NK-92 (cell line): ENCODE results near the gene AMBP.

Source experiments
- DNase-seq: peaks from one replicate; lab custom pipeline; 2025; ENCODE audit not compliant: unreplicated experiment; lab: John Stamatoyannopoulos, UW

Gene AMBP

DNA sequence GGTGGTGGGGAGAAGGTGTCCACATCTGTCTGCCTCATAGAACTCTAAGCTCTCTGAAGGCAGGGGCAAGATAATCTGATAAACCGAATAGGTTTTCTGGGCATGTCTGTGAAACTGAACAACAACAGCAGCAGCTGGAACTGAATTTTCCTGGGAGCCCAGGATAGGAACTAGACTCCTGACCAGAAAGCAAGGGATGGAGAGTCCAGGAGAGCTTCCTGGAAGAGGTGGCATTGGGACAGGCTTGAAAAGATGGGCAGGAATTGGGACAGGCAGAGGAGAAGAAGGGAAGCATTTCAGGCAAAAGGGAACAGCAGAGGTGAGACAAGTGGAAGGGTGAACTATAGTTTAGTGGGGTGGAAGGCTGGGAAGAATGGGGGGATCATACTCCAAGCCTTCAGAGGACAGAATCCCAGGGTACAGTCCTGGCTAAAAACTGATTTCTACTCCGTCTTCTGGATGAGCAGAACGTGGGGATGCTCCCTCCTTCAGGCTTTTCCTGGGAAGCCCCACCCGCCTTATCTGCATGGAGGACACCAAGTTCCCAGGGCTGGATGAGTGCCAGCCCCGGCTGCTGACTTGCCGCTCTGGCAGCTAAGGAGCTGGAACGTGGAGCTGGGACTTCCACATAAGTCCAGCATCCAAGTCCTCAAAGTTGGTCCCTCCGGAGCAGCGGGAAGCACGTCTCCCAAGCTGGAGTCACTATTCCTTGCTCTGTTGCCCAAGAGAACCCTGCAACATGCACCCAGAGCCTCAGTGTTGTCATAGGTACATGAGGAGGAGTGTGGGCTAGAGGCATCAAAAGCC is 34.9 kb upstream of the AMBP start:
- DNase-seq, result no peak

DNA sequence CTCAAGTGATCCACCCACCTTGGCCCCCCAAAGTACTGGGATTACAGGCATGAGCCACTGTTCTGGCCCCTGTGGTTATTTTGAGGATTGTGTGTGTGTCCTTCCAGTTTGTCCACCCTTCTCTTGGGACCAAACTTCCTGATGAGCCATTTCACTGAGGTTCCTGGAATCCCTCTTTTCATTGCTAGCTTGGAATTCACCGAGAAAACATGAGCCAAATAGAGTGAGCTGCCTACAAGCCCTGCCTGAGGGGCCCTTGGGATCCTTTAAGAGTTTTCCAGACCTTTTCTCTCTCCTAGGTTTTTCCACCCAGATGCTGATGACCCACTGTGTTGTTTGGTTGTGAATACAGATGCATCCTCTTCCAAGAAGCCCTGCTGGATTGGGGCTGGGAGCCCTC is 34.2 kb upstream of the AMBP start:
- no peak for DNase-seq

DNA sequence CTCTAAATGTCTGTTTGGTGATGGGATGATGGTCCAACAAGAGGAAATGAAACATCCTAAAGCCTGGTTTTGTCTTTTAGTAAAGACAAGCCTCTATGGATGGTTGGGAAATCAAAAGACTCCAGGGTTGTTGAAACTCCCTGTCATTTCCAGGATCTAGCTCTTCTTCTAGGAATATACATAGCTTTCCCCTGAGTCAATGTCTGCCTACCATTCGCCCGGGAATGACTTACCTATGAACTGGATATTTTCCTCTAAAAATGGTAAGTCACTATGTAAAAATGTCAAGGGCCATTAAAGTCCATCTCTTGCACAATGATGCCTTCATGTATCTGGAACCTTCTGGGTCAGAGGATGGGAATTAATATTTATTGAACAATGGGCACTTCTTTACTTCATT is 32.1 kb upstream of the AMBP start:
- no peak for DNase-seq

DNA sequence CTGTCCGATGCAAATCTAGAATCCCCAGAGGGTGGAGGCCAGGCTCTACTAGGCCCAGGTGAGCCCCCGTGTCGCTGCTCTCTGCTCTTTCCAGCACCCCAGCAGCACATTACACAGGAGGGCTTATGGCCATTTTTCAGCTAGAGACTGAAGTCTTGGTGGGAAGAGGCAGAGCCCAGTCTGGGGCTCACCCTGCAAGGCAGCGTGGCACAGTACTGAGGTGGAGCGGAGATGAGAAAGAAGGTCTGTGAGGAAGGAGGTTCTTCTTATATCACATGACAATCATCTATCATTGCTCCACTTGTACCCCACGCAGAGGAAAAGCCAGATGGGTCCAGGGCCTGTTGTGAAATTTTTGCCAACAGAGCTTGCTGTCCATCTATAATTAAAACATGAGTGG is 31.0 kb upstream of the AMBP start:
- DNase-seq, result no peak

DNA sequence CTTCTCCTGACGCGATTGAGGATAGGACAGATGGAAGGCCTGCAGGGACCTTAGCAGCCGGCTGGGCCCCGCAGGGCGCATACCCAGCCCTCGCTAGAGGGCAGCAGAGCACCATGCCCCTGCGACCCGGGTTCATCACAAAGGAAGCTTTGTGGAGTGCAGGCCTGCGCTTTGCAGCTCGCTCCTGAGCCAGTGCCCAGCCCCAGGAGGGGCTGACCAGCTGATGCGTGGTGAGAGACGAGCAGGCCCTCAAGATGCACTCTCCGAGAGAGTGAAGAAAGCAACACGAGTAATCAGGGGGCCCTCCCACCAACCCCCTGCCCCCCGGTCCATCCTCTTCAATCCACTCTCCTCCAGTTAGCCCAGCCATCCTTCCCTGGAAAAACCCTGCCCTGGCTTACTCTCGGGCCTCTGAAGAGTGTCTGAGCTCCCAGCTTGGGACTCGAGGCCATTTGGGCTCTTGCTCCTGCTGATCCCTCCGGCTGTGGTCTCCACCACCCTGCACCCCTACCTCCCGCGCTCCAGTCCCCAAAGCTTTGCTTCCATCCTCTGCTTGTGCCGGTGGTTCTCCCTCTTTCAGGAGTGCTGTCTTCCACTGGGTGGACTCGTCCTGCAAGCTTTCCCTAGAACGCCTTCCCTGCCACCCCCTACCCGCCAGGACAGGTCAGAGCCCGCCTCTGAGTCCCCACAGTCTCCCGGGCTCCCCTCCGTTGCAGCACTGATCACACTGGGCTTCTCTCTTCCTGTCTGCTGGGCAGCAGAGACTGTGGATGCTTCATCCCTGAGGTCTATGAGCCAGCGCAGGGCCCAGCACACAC is 30.1 kb upstream of the AMBP start:
- DNase-seq, result no peak

DNA sequence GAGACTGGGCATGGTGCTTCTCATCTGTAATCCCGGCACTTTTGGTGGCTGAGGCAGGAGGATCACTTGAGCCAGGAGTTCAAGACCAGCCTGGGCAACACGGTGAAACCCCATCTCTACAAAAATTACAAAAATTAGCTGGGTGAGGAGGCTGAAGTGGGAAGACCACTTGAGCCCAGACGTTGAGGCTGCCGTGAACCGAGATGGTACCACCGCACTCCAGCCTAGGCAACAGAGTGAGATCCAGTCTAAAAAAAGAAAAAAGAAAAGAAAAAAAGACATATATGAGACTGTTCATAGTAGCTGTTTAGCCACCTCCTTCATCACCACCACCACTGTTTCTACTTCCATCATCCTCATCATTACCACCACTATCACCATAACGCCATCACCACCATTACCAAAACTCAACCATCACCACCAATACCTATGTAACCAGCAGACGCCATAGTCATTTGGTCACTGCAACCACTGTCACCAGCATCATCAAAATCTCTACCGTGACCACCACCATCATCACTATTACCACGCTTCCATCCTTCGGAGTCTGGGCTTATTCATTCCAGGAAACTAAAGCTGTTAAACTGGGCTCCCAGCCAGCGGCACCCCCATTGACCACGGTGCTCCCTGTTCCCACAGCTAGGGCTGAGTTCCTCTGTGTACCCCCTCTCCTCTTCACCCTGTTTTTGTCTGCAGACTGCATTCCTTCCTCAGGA is 29.3 kb upstream of the AMBP start:
- DNase-seq, result no peak

DNA sequence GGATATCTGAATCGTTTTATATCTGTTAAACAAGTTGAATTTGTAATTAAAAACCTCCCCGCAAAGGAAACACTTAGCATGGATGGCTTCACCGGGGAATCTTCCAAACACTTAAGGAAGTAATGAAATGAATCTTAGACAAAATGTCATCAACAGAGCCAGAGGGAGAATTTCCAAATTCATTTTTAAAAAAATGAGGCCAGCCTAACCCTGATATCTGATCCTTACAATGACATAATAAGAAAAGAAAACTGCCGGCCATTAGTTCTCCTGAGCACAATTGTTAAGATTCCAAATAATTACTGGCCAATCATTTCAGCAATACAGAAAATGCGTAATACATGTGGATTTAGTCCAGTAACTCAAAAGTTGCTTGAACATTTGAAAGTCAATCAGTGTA is 27.1 kb upstream of the AMBP start:
- DNase-seq, result no peak

DNA sequence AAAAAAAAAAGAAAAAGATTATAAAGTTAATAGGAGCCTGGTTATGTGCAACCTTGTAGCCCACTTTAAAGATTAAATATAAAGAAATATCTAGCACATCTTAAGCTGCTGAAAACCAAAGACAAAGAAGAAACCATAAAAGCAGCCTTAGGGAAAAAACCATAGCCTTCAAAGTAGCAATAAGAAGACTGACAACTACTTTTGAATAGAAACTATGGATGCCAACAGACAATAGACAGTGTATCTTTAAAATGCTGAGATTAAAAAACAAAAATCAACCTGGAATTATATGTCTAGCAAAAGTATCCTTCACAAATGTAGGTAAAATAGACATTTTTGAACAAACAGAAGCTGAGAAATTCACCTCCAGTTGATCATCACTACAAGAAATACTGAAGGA is 24.4 kb upstream of the AMBP start:
- no peak for DNase-seq

DNA sequence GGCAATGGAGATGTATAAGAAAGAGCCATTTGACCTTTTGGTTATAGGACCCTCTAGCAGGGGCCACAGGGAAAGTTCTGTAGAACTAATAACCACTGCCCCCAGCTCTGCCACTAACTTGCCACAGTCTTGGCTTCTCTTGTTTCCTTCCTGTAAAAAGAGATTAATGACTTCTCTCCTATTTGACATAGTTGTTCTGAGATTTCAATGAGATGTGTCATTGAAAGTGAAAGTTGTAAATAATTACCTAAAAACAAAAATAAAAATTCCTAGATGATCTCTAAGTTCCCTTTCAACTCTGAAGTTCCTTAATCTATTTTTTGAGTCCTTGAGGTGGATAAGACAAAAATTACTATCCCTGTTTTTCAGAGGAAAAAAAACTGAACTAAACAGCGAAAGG is 22.4 kb upstream of the AMBP start:
- no peak for DNase-seq

DNA sequence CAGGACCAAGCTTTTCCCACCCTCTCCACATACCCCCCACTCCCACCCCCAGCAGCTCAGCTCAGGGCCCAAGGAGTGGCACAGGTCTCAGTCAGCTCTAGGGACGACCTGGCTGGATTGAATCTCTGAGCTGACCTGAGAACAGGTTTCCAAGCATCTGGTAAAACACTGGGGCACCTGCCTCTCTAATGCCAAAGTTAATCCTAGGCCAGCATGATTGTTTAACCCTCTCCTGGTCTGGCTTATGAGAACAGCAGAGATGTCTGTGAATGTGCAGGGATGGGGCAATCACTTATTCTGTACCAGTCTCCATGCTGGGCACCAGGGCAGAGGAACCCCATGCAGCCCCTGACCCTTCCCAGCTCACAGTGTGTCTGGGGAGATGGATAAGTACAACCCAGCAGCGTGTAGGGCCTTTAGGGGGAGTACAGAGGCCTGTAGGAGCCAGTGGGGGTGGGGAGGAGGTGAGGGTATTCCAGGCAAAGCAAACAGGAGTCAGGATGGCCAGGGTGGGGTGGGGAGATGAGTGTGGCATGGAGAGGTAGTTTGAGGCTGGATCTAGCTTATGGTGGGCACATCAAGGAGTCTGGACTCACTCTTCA is 21.7 kb upstream of the AMBP start:
- no peak for DNase-seq

DNA sequence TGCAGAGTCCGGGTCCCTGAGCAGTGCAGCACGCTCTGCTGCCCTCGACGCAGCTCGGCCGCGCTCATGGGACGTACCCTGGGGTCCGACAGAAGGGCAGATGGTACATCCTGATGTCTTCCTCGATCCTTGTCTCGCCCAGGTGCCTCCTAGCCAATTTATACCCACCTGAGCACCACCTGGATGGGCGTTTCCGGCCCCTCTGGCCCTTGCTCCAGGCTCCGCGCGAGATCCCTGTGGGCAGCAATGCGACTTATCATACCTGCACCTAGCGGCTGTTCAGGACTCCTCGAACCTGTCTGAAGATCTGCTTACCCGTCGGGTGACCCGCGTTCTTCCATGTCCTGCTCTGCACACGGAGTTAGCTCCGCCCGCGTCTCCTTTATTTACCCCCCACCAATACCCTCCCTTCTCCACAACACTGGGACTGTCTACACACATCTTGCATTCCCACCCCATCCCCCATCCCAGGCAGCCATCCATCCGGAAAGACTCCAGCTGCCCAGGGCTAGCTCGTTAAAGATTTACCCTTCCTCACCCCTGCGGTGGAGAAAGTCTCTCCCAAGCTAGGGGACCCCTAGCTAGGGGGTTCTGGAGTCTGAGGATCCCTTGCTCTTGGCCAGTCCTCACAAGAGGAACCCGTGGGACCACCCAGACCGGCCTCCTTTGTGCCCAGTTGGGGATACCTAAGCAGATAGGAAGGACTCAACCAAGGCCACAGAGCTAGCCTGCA is 21.0 kb upstream of the AMBP start, which contains the start of gene KIF12:
Gene KIF12, minus strand, starts transcription at position 357 of the 733 bp plus-strand sequence. Its CDS starts 16 bp downstream, at position 341.
- DNase-seq, result no peak

DNA sequence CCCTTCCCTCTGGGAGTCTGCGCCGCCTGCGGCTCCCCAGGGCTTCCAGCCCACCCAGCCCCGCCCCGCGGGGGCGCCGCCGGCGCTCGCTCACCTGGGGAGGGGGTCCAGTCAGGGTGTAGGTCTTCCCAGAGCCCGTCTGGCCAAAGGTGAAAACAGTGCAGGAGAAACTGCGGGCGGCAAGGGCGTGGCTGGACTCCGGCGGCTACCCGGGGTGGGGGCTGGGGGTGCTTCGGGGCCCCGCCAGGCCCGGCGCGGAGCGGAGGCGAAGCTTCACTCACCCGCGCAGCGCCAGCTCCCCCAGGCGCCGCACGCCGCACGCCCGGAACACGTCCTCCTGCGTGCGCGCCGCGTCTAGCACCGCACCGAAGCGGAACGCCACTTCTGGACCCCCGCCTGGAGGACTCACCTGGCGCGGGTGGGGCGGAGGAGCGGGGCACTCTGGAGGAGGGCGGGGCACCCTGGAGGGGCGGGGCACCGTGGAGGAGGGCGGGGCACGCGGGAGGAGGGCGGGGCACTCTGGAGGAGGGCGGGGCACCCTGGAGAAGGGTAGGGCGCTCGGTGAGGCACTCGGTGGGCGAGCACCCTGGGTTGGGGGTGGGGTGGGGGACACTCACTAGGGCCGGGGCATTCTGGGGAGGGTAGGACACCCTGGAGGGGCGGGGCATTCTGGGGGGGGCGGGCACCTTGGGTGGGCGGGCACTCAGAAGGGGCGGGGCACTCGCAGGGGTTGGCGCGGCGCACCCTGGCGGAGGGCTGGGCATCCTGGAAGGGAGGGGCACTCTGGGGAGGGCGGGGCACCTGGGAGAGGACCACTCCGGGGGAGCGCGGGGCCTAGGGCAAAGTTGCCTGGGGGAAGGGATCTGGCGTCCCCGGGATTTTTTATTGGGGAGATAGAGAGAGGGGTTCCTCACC is 20.2 kb upstream of the AMBP start:
- no peak for DNase-seq

DNA sequence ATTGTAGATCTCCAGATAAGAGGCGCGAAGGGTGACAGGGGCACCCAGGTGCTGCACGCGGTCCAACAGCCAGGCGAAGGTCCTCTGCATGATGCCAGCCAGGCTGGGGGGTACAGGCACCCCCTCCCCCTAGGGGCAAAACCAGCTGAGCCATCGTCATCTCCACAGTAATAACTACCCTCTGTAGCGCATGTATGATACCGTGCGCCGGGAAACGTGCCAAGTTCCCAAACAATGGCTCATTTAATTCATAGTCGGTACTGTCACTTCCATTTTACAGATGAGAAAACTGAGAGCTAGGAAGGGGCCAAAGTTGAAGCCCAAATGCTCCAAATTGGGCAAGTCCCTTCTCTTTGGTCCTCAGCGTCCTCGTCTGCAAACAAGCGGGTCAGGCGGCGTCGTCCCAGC is 19.5 kb upstream of the AMBP start:
- no peak for DNase-seq

DNA sequence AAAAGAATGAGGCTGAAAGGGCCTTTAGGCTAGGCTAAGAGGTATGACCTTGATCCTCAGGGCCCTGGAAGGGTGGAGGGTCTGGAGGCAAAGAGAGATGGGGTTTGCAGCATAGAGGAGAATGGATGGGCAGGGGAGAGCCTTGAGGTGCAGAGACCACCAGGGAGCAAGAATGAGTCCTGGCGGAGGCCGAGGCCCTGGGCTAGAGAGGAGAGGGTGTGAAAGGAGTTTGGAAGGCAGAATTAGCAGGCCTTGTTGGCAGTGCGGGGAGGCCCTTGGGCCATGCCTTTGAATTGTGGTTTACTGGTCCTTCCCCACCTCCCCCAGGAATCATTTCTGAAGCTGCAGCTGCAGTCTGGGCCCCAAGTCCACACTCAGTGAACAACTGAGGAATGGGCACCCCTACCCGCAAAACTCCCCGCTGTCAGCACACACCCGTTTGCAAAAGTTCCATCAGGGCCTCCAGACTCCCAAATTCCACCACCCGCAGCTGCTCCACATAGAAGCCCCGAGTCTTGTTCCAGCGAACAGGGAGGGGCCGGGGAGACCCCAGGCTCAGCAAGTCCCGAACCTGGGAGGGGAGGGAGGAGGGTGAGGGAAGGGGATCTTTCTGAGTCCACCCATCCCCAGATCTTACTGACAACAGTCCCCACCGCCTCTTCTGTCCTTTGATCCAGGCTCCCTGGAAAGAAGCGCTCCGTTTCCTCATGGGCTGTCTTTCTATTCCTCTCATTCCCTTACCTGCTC is 18.9 kb upstream of the AMBP start:
- DNase-seq, result no peak

DNA sequence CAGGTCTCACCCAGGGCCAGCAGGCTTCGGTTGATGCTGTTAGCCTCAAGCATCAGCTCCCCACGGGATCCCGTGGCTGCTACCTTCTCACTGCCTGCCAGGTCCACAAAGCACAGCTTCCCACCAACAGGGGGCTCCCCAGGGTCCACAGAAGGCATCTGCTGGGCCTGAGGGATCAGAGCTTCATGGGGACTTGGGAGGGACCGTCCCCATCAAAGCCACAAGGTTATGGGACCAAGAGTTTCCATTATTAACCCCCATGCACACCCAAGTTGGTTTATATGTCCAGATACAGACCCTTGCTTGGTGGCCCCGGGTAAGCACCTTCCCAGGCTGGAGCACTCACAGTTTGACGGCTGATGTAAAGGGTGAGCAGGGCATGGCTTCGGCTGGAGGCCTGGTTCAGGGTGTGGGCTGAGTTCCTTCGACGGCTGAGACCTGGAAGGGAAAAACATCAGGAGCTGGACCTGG is 18.0 kb upstream of the AMBP start:
- no peak for DNase-seq

DNA sequence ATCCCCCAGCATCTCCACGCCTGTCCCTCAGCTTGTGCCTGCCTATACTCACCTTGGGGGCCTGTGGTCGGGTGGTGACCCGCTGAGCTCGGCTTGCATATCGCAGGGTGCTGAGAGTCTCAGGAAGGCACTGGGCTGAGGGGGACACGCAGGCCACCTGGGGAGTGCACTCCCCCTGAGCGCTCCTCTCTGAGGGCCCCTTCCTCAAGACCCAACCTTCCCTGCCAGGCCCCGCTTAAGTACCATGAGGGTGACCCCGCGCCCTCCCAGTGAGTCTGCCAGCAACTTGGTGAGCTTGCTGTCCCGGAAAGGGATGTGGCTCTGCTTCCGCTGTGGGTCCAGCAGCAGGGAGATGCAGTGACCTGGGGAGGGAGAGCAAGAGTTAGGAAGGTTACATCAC is 16.9 kb upstream of the AMBP start:
- no peak for DNase-seq

DNA sequence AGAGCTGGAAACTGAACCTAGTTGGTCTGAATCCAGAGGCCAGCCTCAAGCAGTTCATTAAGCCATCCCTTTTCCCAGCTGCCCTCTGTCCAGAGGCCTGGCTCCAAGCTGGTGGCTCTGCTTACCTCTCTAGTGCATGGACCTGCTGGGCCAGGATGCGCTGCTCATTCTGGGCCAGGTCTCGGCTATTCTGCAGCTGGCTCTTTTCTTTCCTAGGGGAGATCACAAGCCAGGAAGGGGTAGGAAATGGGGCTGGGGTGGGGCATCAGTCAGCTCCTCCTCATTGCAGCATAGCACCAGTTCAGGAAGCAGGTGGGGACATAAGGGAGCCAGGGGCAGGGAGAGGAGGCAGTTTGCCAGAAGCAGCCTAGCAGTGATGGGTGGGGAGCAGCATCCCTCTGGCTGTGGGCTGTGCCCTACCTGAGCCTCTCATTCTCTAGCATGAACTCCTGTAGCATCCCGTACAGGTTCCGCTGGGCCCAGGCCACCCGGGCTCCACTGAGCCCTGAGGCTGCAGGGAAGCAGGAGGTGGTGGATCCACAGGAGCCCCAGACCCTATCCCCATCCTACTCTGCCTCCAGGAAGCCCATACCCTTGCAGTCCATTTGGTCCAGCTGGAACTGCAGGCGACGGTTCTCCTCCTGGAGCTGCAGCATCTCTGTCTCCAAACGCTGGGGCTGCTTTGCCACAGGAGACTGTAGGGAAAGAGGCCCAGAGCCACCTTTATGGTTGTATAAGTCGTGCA is 15.8 kb upstream of the AMBP start:
- DNase-seq, result no peak

DNA sequence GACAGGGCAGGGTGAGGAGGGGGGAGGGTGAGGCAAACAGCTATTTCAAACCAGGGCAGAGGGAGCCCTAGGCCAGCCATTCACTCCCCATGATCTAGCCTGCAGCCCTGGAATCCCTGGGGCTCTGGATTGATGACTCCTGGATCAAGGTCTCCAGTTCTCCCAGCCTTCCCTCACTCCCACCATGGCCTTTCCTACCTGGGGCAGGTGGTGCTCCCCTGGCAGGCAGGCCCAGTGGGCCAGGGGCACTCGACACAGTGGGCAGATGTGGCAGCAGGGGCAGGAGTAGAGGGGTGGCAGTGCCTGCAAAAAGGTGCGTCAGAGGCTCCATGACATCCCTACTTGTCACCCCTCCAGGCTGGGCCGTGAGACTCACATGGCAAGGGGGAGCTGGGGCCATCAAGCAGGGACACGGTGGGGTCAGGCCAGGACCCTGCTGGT is 15.0 kb upstream of the AMBP start:
- DNase-seq, result no peak
